ENCODE data around the gene HMCN2. TPM values are rescaled to one million over a fixed set of nuclear protein-coding genes. Genes with fewer than 3 reads are reported as not detected.

The HMCN2 gene
- polyA plus RNA-seq, 1 of the 3 experiments (the other 2 are of a cell fraction), result 0.15 TPM

DNA sequence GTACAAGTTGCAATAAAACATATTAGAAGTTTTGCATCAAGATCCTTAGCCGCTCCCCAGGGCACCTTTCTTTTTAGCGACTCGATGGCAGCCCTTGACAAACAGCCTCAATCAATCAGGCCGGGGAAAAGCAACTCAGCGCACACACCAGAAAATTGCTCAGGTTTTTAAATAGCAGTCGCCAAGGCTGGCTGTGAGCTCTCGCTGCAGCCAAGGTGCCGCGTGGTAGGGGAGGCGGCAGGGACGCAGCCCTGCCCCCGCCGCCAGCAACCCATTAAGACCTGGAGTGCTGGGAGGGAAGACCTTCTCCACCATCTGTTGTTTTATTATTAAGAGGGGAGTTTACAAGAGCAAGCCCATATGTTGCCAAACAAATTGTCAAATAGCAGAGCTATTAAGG is 201.8 kb downstream of the HMCN2 start (continued):
- TF ChIP-seq FOXM1 (IDR thresholded peaks at IDR 0.05; ENCODE audit: low read depth) (no peak), RCOR1 (IDR thresholded peaks at IDR 0.05; ENCODE audit: low read length) (no peak), YY1 (IDR thresholded peaks at IDR 0.05; ENCODE audit: low read depth) (no peak), MXI1 (IDR thresholded peaks at IDR 0.05; ENCODE audit: low read depth, low read length) (no peak)
- TF ChIP-seq, protein P1, sequence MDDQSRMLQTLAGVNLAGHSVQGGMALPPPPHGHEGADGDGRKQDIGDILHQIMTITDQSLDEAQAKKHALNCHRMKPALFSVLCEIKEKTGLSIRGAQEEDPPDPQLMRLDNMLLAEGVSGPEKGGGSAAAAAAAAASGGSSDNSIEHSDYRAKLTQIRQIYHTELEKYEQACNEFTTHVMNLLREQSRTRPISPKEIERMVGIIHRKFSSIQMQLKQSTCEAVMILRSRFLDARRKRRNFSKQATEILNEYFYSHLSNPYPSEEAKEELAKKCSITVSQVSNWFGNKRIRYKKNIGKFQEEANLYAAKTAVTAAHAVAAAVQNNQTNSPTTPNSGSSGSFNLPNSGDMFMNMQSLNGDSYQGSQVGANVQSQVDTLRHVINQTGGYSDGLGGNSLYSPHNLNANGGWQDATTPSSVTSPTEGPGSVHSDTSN (IDR thresholded peaks at IDR 0.05), result no peak
- TF ChIP-seq, protein P2, sequence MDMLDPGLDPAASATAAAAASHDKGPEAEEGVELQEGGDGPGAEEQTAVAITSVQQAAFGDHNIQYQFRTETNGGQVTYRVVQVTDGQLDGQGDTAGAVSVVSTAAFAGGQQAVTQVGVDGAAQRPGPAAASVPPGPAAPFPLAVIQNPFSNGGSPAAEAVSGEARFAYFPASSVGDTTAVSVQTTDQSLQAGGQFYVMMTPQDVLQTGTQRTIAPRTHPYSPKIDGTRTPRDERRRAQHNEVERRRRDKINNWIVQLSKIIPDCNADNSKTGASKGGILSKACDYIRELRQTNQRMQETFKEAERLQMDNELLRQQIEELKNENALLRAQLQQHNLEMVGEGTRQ (IDR thresholded peaks at IDR 0.05; ENCODE audit: borderline replicate concordance, low read depth, low read length), result no peak

GRCh38 chr9:130468566-130468965 is 203.0 kb downstream of the HMCN2 start:
- H2AFZ ChIP-seq (ENCODE audit: low read depth), result no peak overlapping the region
- no peaks in the 10 kb centered on the region for H3K36me3 ChIP-seq (replicated peaks in 1 of 2; ENCODE audit: control insufficient read depth in 1 of 2, insufficient read depth in 2 of 2, low read length in 1 of 2)
- no peak overlapping the region for H3K27ac ChIP-seq (ENCODE audit: low read depth in 2 of 2, low read length in 1 of 2)
- no peaks in the 10 kb centered on the region for H3K9me2 ChIP-seq
- no peak overlapping the region for H3K4me2 ChIP-seq
- no peaks in the 10 kb centered on the region for H4K20me1 ChIP-seq (ENCODE audit: insufficient read depth)
- 51% methylated on average over 4 of the region's 4 CpGs for WGBS (ENCODE audit: low lambda C conversion rate)
- ChIA-PET CTCF (interaction anchor here (28.4 kb wide), 1 partner anchor 215 kb away, joined by 520 read pairs; no protein-coding TSS in a partner anchor), POLR2A (no interaction called here)
- H3K4me3 ChIP-seq (ENCODE audit: low read depth in 2 of 2, low read length in 1 of 2), result no peak overlapping the region
- no peaks in the 10 kb centered on the region for H3K79me2 ChIP-seq (ENCODE audit: insufficient read depth)
- H3K4me1 ChIP-seq (ENCODE audit: control insufficient read depth in 1 of 2, insufficient read depth in 2 of 2, low read depth in 1 of 2, low read length in 1 of 2), result no peaks in the 10 kb centered on the region; a peak in 1 of 4 replicates
- no peak for DNase-seq
- no peaks in the 10 kb centered on the region for H3F3A ChIP-seq (replicated peaks; ENCODE audit: insufficient read depth)
- no peaks in the 10 kb centered on the region for H3K9me3 ChIP-seq
- TF ChIP-seq YY1 (IDR thresholded peaks at IDR 0.05; ENCODE audit: low read depth) (no peak), RFX5 (IDR thresholded peaks at IDR 0.05; ENCODE audit: low read length) (no peak), CHD2 (IDR thresholded peaks at IDR 0.05; ENCODE audit: low read length, partially characterized antibody) (no peak), MXI1 (IDR thresholded peaks at IDR 0.05; ENCODE audit: low read depth, low read length) (no peak), FOXM1 (IDR thresholded peaks at IDR 0.05; ENCODE audit: low read depth) (no peak), RAD21 (IDR thresholded peaks at IDR 0.05; ENCODE audit: low read length) (no peak), SMC3 (IDR thresholded peaks at IDR 0.05; ENCODE audit: low read depth, low read length) (no peak), FOXJ3 (CRISPR knock-in tag; IDR thresholded peaks at IDR 0.05) (no peak), USF1 (IDR thresholded peaks at IDR 0.05; ENCODE audit: borderline replicate concordance, low read depth) (no peak), FOSL2 (IDR thresholded peaks at IDR 0.05; ENCODE audit: borderline replicate concordance, low read depth) (no peak)
- TF ChIP-seq, protein P1 (IDR thresholded peaks at IDR 0.05), result no peak
- TF ChIP-seq, protein P2 (IDR thresholded peaks at IDR 0.05; ENCODE audit: borderline replicate concordance, low read depth, low read length), result no peak
- H3K9ac ChIP-seq, result no peak overlapping the region
- no peaks in the 10 kb centered on the region for H3K27me3 ChIP-seq (ENCODE audit: insufficient read depth)
